H1 (cell line): ENCODE data around the gene CEP85L.

ENCODE experiments used
- BACH1 ChIP-seq: IDR thresholded peaks from 2 replicates; pipeline ENCODE4 v1.6.1; 2012; ENCODE audit warnings: low read length, improper control_type of control experiment
- EP300 ChIP-seq, 2 experiments: IDR thresholded peaks; 1 replicate in 1 of 2; 2 replicates in 1 of 2; pipeline ENCODE4 v1.6.1; 2011 to 2012; ENCODE audit warnings: low read depth in 2 of 2, low read length in 2 of 2, mild to moderate bottlenecking in 2 of 2, borderline replicate concordance in 1 of 2, inconsistent platforms in 1 of 2, moderate library complexity in 1 of 2
- EZH2 ChIP-seq: fragments of 200-600 bp; sonication (generic); IDR thresholded peaks from 2 replicates; pipeline ENCODE4 v1.7.1; 2012; ENCODE audit warnings: low read depth, mild to moderate bottlenecking, moderate library complexity, low read length, inconsistent platforms; ENCODE audit not compliant: severe bottlenecking
- GABPA ChIP-seq: IDR thresholded peaks from 2 replicates; pipeline ENCODE4 v1.6.1; 2011; ENCODE audit warnings: mild to moderate bottlenecking, low read length, moderate library complexity, borderline replicate concordance; ENCODE audit not compliant: insufficient read depth
- KDM1A ChIP-seq: fragments of 200-600, 300-600 bp; sonication (generic); IDR thresholded peaks from 2 replicates; pipeline ENCODE4 v1.7.1; 2016; ENCODE audit warnings: mild to moderate bottlenecking, low read length, borderline replicate concordance
- MAFK ChIP-seq: IDR thresholded peaks from 2 replicates; pipeline ENCODE4 v1.6.1; 2012; ENCODE audit warnings: low read depth, mild to moderate bottlenecking, improper control_type of control experiment, low read length
- POLR2AphosphoS5 ChIP-seq: IDR thresholded peaks from 2 replicates; pipeline ENCODE4 v1.6.1; 2011; ENCODE audit warnings: low read depth, low read length
- RAD21 ChIP-seq, 2 experiments: IDR thresholded peaks in 1 of 2; conservative IDR thresholded peaks in 1 of 2; 2 replicates each; pipeline ENCODE4 v1.6.1; 2011; ENCODE audit warnings: low read depth in 2 of 2, low read length in 2 of 2, improper control_type of control experiment in 1 of 2, inconsistent platforms in 1 of 2, mild to moderate bottlenecking in 1 of 2, moderate library complexity in 1 of 2
- SP1 ChIP-seq: IDR thresholded peaks from 2 replicates; pipeline ENCODE4 v1.6.1; 2011; ENCODE audit warnings: low read depth, low read length
- SP4 ChIP-seq: IDR thresholded peaks from 2 replicates; pipeline ENCODE4 v1.6.1; 2012; ENCODE audit warnings: low read length, inconsistent platforms
- TF ChIP-seq, protein P1 (sequence below), 3 experiments: IDR thresholded peaks; 1 replicate in 2 of 3; 2 replicates in 1 of 3; pipeline versions ENCODE4 v1.5.1 to v1.6.1; 2011; ENCODE audit warnings: low read length in 3 of 3, mild to moderate bottlenecking in 3 of 3, inconsistent platforms in 2 of 3, low read depth in 1 of 3, moderate library complexity in 1 of 3; ENCODE audit not compliant: insufficient read depth in 1 of 3; ENCODE audit errors: control extremely low read depth in 1 of 3
- TF ChIP-seq, protein P2 (sequence below): IDR thresholded peaks from 2 replicates; pipeline ENCODE4 v1.6.1; 2011; ENCODE audit warnings: low read depth, mild to moderate bottlenecking, low read length; ENCODE audit not compliant: insufficient read depth
- TF ChIP-seq, protein P3 (sequence below): IDR thresholded peaks from 2 replicates; pipeline ENCODE4 v1.6.1; 2012; ENCODE audit warnings: inconsistent platforms

DNA sequence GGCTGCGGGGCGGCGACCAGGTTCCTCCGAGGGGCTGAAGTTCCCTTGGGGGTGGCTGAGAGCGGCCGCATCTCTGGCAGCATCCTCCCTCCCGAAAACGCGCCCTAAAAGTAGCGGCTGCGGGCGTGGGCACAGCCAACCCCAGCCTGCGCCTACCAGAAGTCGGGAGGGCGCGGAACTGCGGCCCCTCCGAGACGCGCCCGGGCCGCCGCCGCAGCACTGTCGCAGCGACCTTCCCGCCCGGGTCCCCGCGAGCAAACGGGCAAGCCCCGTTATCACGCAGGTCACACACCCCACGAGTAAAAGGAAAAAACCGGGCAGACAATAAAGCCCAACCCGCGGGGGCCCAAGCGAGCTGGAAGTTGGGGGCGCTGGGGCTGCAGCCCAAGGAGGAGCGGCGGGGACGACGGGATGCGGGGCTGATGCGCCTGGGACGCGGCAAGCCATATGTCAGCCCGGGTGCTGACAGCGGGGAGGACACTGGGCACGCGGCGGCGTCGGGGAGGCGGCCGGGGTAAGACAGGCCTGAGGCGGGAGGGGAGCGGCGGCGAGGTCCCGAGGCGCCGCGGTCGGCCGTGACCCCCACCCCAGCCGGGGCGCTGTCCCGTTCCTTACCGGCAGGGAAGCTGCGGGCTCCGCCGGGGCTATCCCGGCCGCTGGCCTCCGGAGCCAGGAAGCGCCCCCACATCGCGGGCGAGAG, 659 bp downstream of the CEP85L start:
- TF ChIP-seq, protein P1, sequence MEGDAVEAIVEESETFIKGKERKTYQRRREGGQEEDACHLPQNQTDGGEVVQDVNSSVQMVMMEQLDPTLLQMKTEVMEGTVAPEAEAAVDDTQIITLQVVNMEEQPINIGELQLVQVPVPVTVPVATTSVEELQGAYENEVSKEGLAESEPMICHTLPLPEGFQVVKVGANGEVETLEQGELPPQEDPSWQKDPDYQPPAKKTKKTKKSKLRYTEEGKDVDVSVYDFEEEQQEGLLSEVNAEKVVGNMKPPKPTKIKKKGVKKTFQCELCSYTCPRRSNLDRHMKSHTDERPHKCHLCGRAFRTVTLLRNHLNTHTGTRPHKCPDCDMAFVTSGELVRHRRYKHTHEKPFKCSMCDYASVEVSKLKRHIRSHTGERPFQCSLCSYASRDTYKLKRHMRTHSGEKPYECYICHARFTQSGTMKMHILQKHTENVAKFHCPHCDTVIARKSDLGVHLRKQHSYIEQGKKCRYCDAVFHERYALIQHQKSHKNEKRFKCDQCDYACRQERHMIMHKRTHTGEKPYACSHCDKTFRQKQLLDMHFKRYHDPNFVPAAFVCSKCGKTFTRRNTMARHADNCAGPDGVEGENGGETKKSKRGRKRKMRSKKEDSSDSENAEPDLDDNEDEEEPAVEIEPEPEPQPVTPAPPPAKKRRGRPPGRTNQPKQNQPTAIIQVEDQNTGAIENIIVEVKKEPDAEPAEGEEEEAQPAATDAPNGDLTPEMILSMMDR (IDR thresholded peaks at IDR 0.05; ENCODE audit: control extremely low read depth in 1 of 3, insufficient read depth in 1 of 3, low read depth in 1 of 3, low read length in 3 of 3): no peak
- no peak for TF ChIP-seq EZH2
- TF ChIP-seq BACH1: no peak
- no peak for TF ChIP-seq SP4
- no peak for TF ChIP-seq MAFK
- TF ChIP-seq SP1: no peak
- TF ChIP-seq EP300 (IDR thresholded peaks at IDR 0.05; ENCODE audit: borderline replicate concordance in 1 of 2, low read depth in 2 of 2, low read length in 2 of 2): no peak
- no peak for TF ChIP-seq POLR2AphosphoS5
- TF ChIP-seq GABPA: no peak
- TF ChIP-seq KDM1A: 0 out of 2 replicates have a peak, but pooled peaks have one; percentile 2
- TF ChIP-seq RAD21 (IDR thresholded peaks at IDR 0.05 in 1 of 2, conservative IDR thresholded peaks at IDR 0.05 in 1 of 2; ENCODE audit: low read depth in 2 of 2, low read length in 2 of 2): no peak
- TF ChIP-seq, protein P2, sequence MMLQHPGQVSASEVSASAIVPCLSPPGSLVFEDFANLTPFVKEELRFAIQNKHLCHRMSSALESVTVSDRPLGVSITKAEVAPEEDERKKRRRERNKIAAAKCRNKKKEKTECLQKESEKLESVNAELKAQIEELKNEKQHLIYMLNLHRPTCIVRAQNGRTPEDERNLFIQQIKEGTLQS: no peak
- TF ChIP-seq, protein P3, sequence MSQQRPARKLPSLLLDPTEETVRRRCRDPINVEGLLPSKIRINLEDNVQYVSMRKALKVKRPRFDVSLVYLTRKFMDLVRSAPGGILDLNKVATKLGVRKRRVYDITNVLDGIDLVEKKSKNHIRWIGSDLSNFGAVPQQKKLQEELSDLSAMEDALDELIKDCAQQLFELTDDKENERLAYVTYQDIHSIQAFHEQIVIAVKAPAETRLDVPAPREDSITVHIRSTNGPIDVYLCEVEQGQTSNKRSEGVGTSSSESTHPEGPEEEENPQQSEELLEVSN: peak; percentile 58; the same call in 1 of the 2 replicates
